HG02973 (cell line): Measurements from ENCODE around the gene GCSAM.

Experiments used
- ATAC-seq: cut with Tn5 transposase; IDR thresholded peaks from one replicate; pipeline ENCODE4 v1.9.1; 2021; ENCODE audit warnings: moderate library complexity; ENCODE audit not compliant: unreplicated experiment

GCSAM gene

DNA sequence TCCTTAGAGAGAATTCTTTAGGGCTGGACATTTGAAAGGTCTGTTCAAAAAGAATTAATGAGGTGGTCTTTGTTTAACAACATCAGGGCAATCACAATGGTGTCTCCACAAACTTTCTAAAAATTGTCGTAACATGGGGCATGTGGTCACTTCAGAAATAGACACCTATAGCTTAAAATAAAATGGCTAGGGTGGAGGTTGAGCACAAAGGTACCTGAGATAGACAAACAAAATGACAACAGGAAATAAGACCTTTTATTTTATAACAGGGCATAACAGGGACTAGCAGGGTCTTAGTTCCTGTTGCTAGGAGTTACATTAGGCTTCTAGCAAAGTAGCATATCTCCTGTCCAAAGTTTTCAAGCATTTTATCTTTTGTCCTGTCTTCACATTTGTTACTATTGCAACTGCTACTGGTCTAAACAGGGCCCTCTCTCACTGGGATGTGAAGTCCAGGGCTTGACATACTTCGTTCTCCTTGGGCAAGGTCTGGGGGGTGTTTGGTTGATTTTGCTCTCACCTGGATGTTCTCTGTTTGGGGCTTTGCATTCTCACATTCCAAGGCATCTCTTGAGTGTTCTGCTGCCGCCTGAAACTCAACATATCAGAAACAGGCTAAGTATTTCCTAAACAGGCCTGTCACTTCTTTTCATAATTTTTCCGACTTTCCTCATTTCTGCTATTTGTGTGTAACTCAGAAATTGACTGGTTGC is 3.0 kb downstream of the GCSAM start:
- no peak for ATAC-seq

DNA sequence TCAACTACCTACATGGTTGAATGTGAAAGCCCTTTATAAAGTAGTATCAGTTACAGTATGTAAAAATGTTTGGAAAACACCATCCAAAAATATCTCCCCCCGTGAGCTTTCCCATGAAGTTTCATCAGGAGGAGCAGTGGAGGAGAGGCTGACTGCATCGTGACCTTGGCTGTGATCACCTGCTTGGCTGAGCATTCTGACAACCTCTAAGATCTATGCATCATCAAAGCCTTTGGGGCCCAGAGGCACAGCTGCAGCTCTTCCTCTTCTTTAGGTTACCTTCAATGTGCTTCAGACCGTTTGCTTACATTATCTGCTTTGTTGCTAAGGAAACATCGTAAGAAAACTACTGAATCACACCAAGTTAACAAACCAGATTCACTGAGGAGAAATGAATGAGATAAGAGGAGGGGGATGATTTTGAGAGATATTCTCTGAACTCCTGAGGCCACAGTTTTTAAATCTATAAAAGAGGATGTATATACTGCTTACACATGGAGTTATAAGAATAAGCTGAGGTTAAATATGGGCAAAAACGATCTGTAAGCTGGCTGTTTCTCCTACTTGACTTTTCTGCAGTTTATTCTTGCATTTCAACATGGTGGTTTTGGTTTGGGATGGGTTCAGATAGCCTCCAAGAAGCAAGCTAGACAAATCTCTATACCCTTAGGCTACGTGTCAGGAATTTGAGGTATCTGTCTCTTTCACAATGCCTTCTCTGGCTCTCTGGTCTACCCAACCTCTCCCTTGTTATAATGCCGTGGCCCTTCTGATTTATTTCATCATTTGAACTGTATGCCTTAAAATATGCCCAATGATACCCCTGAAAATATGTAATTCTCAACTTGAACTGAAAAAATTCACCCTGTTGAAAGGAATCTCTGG is 4.0 kb downstream of the GCSAM start:
- peak; percentile 65 for ATAC-seq

DNA sequence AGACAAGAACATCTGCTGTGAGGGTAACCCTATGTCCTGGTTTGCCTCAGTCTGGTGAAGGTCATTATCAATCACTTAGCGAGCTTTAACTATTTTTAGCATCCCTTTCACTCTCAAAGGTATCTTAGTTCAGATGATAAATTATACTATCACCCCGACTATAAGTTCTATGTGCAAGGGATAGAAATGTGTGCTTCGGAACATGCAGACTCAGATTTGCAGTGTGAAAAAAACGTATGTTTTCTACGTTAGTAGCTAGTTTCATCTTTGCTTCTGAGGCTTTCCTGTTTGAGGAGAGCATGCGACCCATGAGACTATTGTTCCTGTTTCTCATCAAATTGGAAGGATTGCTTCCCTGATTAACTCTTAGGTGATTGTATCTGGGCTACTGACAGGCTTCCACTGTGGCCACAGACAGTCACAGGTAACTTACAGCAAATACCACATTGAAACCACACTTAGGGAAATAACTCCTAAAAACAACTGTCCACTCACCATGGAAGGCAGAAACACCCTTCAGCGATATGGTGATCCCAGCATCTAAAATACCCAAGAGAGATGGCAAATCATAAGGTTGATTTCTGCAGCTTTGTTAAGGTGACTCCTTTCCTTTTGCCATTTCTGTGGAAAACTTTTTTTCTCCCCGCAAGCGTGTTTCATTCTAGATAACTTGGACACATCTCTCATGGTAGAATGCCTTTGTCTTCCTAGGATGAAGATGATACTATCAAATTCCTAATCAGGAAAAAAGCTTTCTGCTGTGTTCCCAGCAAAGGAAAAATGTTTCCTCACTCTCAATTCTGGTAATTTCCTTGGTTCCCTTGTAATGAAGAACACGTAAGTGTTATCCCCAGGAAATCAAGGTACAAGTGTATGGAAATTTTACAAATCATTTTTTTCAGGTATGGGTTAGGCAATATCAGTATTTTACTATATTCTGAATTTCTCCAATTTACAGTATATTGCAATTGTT is 5.2 kb downstream of the GCSAM start:
- ATAC-seq = peak; percentile 22

DNA sequence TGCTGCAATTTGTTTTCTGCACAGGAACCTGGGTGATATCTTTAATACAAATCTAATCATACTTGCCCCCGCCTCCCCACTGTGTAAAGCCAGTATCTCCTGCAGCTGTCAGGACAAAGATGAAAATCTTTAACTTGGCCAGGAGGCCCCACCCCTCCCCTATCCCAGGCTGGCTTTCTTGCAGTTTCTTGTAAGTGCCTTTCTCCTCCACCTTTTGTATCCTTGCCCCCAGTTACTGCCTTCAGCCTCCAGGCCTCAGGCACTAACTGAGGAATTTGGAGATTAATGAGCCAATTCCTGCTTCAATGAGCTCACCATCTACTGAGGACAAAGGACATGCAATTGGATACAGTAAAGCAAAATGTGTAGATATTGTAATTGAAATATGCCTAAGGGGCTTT is 6.5 kb downstream of the GCSAM start:
- ATAC-seq = no peak

DNA sequence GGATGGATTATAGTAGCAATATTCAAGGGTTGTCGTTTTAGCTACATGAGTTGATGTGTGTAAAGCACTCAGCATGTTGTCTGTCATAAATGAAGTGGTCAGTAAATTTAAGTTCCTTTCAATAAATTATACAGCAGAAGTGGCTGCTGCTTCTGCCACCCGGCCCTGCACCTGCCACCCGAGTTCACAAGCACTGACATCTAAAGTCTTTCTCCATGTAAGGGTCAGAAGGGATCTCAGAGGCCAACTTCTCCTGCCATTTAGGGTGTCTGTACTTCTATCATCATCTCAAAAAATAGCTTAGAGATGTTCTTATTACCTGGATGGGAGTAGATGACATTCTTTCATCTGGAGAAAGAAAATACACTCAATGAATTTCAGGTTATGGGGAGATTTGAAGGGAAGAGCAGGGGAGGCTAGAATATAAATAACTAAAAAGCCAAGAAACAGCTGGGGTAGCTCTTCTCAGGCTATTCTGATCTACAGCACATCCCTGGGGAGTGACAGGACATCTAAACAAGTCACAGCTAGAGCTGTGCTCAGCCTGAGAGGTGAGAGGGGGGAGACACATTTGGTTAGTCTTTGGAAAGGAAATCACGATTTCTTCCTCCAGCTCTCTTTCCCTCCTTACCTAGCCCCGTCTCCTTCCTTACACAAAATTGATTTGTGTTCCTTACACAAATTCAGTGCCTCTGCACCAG is 8.0 kb downstream of the GCSAM start:
- ATAC-seq = no peak

DNA sequence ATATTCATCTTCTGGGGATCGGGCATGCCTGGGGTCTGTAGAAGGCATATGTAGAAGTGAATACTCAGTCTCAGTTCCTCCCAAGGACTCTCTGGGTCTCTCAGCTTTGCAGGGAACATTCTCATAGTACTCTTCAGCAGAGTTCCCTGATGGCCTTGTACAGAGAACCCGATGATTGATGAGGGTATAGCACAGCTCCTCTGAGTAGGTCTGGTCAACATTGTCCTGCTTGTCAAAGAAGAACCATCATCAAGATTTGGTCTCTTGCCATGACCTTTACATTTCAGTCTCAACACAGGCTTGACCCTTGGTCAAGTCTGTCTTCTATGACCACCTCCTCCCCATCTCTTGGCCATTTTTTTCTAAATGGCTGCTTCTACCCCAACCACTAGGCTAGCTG is 9.5 kb downstream of the GCSAM start:
- no peak for ATAC-seq

DNA sequence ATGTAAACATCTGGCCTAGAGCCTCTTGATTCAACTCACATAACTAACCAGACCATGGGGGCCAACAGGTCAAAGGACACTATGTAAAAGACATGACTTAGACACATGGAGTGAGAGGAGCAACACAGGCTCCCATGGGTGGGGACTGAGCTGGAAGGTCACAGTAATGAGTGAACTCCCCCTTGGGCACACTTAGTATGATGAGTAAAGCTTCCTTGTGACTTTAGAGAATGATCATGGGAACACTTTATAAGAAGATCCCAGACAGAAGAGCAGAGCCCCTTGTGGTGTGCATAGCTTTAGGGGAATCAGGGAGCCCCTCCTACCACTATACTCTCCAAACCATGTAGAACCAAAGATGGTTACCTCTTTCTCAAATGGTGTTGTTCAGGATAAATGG is 10.2 kb downstream of the GCSAM start:
- no peak for ATAC-seq

DNA sequence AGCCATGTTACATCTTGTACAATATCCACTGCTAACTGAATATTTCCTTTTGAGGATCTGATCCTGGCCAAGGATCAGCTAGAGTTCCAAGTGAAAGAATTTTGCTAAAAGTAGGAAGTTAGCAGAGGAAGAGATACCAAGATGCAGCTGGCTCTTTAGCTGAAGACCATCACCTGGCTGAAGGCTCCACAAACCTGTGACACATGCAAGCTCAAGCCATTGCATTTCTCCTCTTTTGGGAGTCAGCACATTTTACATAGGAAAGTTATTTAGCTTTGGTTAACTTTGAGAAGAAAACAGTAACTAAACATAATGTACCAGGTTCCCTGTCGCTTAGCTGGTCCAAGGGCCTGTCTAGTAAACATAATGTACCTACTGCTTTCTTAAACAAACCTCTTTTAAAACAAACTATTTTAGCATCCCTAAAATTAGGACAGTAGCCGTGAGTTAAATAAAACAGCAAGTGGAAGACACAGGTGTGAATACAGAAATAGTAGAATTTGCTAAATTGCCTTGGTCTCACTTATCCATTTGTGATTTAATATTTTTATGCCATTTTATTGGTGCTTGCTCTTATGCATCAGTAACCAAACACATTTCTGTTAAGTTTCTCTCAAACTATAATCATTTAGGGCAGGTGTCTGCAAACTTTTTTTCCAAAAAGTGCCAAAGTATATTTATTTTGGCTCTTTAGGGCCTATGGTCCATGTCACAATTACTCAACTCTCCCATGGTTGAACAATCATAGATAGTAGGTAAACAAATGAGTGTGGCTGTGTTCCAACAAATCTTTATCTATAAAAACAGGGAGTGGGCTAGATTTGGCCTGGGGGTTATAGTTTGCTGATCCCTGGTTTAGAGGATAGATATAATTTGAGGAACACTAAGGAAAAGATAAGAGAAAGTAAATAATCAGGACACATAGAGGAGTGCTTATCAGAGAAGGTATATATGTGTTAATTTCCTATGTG is 11.2 kb downstream of the GCSAM start:
- no peak for ATAC-seq

DNA sequence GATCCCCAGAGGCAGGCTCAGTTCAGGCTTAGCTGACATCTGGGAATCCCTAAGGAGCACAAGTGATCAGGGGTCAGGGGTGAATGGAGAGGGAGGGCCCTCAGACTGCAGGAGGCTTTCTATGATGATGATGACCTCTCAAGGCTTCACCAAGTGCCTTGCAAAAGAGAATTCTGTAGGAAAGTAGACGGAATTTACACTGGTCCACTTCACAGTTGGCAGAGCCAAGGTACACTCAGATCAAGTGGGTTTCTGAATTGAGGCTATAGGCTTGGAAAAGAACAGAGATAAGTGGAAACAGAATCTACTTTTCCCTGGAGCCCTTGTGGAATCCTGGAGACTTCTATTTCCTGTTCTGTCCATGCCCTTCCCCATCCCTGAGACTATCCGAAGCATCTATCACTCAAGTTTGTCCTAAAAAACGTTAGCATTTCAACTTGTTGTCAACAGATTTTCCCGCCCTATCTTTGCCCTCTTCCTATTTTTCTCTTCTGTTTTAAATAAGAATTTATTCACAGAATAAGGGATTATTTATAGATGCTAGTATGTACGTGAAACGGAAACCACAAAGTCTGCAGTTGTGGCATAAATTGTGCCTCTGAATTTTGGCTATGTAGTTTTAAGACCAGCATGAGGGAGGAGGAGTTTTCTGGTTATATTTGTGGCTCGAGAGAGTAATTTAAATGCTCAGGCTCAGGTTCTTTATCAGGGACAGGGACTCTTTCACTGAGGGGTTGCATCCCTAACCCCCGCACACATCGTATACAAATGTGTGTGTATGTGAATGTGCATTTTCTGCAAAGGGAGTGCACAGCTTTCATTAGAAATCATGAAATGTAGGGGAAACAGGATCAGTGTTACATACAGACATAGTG is 12.8 kb downstream of the GCSAM start:
- ATAC-seq = no peak

DNA sequence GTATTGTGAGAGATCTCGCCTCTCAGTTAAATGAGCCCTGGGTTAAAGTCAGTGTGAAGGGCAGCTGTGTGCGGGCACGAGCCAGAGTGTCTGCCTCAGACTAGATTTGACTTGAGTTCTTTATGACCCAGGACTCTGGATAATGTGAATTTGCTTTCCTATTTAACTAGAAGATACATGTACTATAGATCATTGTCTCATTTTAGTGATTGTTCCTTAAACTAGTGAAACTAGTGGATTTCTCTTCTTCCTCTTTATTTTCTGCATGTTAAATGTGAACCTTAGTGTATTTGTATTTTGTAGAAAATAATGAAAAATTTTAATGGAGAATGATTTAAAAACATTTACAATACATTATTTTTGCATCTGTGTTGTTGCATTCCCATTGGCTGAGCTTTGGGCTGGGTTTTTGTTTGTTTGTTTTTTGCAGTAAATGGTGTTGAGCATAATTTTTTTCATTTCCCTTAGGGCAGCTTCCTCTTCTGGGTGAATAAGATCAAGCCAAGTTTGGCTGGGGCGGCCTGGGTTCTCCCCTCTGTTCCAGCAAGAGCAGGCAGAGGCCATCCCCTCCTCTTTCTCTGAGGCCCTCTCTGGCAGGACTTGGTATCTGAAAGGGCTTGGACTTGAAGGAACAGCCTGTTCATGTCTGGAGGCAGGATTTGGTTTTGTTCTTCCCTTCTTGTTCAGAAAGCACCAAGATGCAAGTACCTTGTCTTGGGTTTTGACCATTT is 15.0 kb downstream of the GCSAM start:
- ATAC-seq = no peak

DNA sequence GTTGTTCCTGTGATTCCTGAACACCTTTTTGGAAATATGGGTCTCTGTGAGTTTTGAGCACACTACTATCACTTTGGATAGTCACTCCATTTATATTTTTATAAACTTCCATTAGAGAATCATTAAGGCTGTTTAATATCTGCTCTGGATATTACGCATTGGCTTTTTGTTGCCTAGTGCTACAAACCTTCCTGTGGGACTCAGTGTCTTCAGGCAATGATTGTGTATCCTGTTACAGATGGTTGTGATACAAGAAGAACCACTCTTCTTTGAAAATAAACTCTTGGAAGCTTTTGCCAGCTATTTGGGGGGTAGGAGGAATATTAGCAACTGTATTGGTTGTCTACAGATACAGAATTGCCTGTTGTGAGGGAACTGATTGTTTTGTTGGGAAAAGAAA is 15.6 kb downstream of the GCSAM start:
- ATAC-seq = no peak

DNA sequence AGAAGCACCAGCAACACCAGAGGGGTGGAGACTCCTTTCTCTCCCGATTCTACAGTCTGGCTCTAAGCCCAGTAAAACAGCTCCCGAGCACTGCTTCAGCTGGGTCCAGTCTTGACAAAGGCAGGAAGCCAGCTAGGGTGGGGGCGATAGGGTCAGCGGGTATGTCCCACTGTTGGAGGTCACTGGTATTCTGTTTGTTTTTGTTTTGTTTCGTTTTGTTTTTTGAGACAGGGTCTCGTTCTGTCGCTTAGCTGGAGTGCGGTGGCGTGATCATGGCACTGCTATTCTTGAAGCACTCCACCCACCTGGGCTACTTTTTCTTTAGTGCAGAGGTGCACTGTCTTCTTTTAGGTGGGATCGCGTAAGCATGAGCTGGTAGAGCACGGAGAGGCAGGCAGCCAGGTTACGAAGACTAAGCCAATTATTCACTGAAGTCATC is 16.3 kb downstream of the GCSAM start:
- ATAC-seq = no peak

DNA sequence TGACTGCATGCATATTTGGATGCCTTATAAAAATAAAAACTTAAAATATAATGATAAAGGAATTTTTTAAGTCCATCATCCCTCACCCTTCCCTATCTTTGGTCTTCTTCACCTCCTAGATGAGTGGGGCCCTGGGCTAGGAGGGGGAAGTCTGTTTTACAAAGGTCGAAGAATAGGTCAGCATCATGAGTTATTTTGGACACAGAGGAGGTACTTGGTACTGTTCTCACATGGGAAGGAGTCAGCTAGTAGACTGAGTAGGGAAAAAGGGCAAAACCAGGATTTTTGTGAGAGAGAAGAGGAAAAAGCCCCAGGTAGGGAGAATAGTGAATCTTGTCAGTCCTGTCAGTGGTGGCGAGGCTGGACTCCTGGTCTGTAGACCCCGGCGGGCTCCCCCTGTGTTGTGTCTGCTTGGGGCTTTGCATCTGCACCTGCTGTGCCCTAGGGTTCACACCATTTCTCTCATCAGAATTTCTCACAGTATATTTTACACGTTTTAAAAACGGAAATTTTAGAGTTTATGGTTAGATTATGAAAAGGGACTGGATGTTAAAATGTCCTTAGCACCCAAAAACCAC is 17.2 kb downstream of the GCSAM start:
- no peak for ATAC-seq

DNA sequence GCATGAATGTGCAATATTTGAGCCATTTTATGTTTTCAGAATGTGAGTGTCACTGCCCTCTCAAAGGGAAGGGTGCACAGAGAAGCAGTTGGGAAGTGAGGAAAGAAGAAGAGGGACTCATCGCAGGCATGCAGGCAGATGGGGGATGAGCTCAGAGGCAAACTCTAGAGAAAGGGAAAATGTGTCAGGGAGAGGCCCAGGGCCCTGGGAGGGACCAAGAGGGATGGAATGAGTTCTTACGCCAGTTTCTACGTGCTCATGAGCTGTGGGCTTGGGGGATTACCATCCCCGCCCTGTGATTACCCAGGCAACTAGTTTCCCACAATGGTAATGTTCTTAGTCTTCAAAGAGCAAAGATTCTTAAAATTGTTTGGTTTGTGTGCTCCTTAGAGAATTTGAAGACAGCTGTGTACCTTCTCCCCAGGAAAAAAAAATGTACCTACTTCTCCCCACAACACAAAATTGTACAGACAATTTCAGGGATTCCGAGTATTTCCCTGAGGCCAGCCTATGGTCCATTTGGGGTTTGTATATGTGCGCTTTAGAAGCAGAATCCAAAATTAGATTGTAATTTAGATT is 17.8 kb downstream of the GCSAM start:
- ATAC-seq = peak; percentile 43

DNA sequence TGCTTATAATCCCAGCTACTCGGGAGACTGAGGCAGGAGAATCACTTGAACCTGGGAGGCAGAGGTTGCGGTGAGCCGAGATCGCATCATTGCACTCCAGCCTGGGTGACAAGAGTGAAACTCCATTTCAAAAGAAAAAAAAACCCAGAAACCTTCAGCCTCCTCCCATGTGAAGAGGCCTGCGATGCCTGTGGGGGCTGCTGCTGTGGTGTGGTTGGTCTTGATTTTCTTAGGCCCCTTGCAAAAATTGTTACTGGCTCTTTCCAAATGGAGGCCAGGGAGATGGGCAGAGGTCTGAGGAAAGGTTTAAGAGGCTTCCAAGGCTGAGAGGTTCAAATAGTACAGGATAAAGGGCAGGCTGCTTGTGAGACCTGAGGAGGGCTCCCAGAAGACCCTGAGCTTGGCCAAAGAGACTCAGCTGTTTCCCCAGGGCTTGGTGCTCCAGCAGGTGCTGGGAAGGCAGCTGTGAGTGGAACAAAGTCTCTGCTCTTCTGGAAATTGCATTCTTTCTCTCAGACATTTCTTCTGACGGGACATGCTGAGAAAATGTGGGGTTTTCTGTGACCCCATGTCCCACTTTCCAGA is 18.4 kb downstream of the GCSAM start:
- ATAC-seq = peak; percentile 24

DNA sequence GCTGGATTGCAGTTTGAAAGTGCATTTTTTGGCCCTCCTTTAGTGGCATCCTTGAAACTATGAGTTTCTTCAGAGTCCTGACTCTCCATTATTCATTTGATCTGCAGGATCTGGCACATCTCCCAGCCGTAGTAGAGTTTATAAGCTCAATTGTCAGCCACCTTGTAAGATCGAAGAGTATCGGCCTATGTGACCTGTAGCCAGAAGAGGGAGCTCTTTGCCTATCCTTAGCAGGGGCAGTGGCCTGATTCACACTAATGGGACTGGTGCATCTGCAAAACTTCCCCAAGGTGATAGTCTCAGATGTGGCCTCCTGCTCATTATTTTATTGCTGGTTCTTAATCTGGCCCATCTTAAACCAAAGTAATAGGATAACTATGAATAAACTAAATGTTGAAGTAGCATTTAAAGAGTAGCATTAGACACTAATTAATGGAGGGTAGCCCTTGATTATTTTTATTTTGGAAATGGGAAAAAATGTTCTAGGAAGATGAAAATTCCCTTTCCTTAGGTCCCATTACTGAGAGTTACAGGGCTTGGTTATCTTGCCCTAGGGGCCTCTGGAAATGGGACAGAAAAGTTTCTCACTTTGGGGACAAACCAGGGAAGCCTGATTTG is 21.2 kb downstream of the GCSAM start:
- peak; percentile 50 for ATAC-seq
